DMS53 (cell line): ENCODE results near the gene SLC15A1.
A peak's percentile ranks its signal among the peaks of the same experiment; 100 is the strongest.

Experiments
- DNase-seq: peaks from one replicate; lab custom pipeline; 2025; lab: John Stamatoyannopoulos, UW

The SLC15A1 gene

GRCh38 chr13:98693756-98694155 lies 58.7 kb downstream of the SLC15A1 start:
- no peak for DNase-seq

GRCh38 chr13:98691360-98691759 lies 61.1 kb downstream of the SLC15A1 start:
- DNase-seq: peak; percentile 0

GRCh38 chr13:98690348-98691022 lies 62.0 kb downstream of the SLC15A1 start:
- DNase-seq: no peak

- DNase-seq: no peak
Measured at GRCh38 chr13:98689347-98689968, 63.0 kb downstream of the SLC15A1 start.

- DNase-seq: no peak
Measured at GRCh38 chr13:98688373-98688772, 64.1 kb downstream of the SLC15A1 start.

GRCh38 chr13:98687319-98687718 lies 65.2 kb downstream of the SLC15A1 start:
- no peak for DNase-seq

GRCh38 chr13:98686270-98686669 lies 66.2 kb downstream of the SLC15A1 start:
- DNase-seq: no peak

GRCh38 chr13:98685146-98685545 lies 67.3 kb downstream of the SLC15A1 start:
- no peak for DNase-seq

- DNase-seq: no peak
Measured at GRCh38 chr13:98681049-98681448, 71.4 kb downstream of the SLC15A1 start.

- no peak for DNase-seq
Measured at GRCh38 chr13:98678741-98679140, 73.7 kb downstream of the SLC15A1 start.

- no peak for DNase-seq
Measured at GRCh38 chr13:98677398-98677797, 75.1 kb downstream of the SLC15A1 start.

- DNase-seq: no peak
Measured at GRCh38 chr13:98676239-98676638, 76.2 kb downstream of the SLC15A1 start.

- no peak for DNase-seq
Measured at GRCh38 chr13:98675837-98676236, 76.6 kb downstream of the SLC15A1 start.

- DNase-seq: no peak
Measured at GRCh38 chr13:98675066-98675465, 77.4 kb downstream of the SLC15A1 start.

- peak; percentile 75 for DNase-seq
Measured at GRCh38 chr13:98672947-98673613, 79.4 kb downstream of the SLC15A1 start.

- no peak for DNase-seq
Measured at GRCh38 chr13:98668155-98668554, 84.3 kb downstream of the SLC15A1 start.

GRCh38 chr13:98665638-98665995 lies 86.9 kb downstream of the SLC15A1 start:
- no peak for DNase-seq

- no peak for DNase-seq
Measured at GRCh38 chr13:98664924-98665637, 87.4 kb downstream of the SLC15A1 start.

GRCh38 chr13:98664510-98664909 lies 88.0 kb downstream of the SLC15A1 start:
- DNase-seq: no peak

GRCh38 chr13:98664047-98664446 lies 88.4 kb downstream of the SLC15A1 start:
- DNase-seq: peak; percentile 18

GRCh38 chr13:98658131-98658530 lies 94.3 kb downstream of the SLC15A1 start:
- DNase-seq: no peak

GRCh38 chr13:98657506-98658085 lies 94.9 kb downstream of the SLC15A1 start:
- DNase-seq: no peak
